GM12873 (cell line): ENCODE measurements around the gene SETBP1.

Experiments used
- TF ChIP-seq, protein P1 (sequence below): IDR thresholded peaks from 2 replicates; pipeline ENCODE4 v1.5.1; 2012; ENCODE audit warnings: low read depth, mild to moderate bottlenecking, moderate library complexity, low read length, control low read depth; ENCODE audit not compliant: insufficient read depth; ENCODE audit errors: missing control alignments

SETBP1 gene

DNA sequence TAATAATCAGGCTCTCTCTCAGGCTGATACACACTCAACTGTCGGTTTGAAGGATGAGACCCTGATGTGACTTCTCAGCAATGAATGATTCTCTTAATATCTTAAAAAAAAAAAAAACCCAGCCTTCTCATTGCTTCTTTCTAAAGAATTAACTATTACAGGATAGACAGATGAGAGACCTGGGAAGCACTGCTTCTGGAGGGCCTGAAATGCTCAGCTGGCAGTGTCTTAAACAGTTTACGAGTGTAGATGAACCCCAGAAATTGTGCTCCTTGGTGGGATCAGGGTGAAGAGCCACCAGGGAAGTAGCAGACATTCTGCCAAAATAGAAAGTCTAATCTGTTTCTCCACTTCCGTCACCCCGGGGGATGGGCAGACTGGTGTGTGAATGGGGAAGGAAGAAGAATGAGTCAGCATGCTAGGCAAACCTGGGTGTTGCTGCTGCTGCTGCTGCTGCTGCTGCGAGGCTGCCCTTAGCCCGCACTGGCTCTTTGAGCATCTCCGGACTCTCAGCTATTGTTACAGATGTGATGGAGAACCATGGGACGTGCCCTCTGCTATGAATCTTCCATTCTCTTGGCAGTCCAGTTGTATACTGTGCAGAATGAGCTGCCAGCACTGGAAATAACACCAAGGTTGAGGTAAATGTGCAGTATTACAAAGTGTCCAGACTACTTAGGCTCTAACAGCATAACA, 158.4 kb downstream of the SETBP1 start:
- TF ChIP-seq, protein P1, sequence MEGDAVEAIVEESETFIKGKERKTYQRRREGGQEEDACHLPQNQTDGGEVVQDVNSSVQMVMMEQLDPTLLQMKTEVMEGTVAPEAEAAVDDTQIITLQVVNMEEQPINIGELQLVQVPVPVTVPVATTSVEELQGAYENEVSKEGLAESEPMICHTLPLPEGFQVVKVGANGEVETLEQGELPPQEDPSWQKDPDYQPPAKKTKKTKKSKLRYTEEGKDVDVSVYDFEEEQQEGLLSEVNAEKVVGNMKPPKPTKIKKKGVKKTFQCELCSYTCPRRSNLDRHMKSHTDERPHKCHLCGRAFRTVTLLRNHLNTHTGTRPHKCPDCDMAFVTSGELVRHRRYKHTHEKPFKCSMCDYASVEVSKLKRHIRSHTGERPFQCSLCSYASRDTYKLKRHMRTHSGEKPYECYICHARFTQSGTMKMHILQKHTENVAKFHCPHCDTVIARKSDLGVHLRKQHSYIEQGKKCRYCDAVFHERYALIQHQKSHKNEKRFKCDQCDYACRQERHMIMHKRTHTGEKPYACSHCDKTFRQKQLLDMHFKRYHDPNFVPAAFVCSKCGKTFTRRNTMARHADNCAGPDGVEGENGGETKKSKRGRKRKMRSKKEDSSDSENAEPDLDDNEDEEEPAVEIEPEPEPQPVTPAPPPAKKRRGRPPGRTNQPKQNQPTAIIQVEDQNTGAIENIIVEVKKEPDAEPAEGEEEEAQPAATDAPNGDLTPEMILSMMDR = no peak

GRCh38 chr18:44840058-44840790, 159.5 kb downstream of the SETBP1 start:
- TF ChIP-seq, protein P1 = no peak

DNA sequence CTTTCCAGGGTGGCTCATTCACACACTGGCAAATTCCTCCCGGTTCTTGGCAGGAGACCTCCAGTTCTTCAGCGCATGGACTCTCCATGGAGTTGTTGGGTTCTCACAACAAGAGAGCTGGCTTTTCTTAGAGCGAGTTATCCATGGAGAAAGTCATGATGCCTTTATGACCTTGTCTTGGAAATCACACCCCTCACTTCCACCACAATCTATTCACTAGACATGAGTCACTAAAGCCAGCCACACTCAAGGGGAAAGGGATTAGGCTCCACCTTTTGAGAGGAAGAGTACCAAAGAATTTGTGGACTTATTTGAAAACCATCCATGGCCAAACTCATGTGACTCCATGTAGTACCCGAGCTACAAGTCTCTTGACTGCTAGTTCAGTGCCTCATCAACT, 160.5 kb downstream of the SETBP1 start:
- TF ChIP-seq, protein P1 = no peak

GRCh38 chr18:44841752-44842587, 161.3 kb downstream of the SETBP1 start:
- TF ChIP-seq, protein P1 = no peak

DNA sequence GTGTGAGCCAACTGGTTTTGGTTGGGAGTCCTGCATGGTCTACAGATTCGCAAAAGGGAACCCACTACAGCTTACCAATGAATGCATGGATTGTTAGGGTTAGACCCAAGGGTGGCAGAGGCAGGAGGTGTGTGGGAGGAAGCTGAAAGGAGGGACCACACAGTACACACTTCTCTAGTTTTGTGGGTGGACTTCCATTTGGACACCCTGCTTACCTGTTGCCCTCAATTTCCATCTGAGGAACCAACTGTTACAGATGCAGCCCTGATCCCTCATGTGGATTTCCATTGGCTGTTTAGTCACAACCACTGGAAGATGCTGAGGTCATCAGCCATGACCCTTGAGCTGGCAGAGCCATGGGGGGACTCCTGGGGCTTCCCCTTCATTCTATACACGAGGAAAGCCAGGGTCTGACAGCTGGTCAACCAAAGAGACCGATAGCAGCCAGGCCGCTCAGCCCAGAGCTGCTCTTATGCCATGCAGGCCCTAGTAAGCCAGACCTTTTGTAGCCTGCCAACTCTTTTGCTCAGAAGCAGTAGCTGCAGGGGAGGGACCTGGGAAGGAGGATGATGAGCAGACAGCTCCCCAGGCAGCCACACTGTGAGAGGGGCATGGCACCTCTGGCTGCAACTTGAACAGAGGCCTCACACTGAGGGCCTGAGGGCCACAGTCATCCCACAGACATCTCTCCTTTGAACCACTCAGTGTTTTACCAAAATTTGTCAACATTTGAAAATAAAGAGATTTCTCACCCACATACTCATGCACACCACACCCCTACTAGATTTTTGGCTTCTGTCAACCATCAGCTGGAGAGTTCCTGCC, 162.1 kb downstream of the SETBP1 start:
- TF ChIP-seq, protein P1 = no peak

GRCh38 chr18:44844486-44844885, 163.8 kb downstream of the SETBP1 start:
- TF ChIP-seq, protein P1 = no peak

GRCh38 chr18:44846450-44846849, 165.8 kb downstream of the SETBP1 start:
- TF ChIP-seq, protein P1 = no peak
